Brain microvascular endothelial cell (primary cell): ENCODE data around the gene GORASP1.

Experiments
- DNase-seq: peaks from one replicate; pipeline ENCODE4 v3.0.0-alpha.2; 2020
- H3K27ac ChIP-seq: fragments of 250-450 bp; sonication (Bioruptor Pico); 2 replicates; pipeline ENCODE4 v1.5.1; 2020; ENCODE audit warnings: mild to moderate bottlenecking, moderate library complexity
- H3K27me3 ChIP-seq: fragments of 250-450 bp; sonication (Bioruptor Pico); replicated peaks from 2 replicates; pipeline ENCODE4 v1.5.1; 2020; ENCODE audit warnings: mild to moderate bottlenecking
- H3K36me3 ChIP-seq: fragments of 250-450 bp; sonication (Bioruptor Pico); replicated peaks from 2 replicates; pipeline ENCODE4 v1.5.1; 2020; ENCODE audit warnings: mild to moderate bottlenecking
- H3K4me3 ChIP-seq: 2 replicates; pipeline ENCODE4 v1.5.1; 2011; ENCODE audit warnings: low read depth, mild to moderate bottlenecking, control low read depth, low read length, moderate library complexity
- CTCF ChIP-seq: IDR thresholded peaks from 2 replicates; pipeline ENCODE4 v1.5.1; 2011; ENCODE audit warnings: low read depth, mild to moderate bottlenecking, moderate library complexity, low read length, control low read depth, inconsistent platforms; ENCODE audit errors: missing control alignments
- in situ Hi-C: cut with HindIII; loops from 2 replicates; pipeline ENCODE4 v1.10.0; 2017; ENCODE audit warnings: low sequenced_read_pairs, low pct_ligation_motif_present

The GORASP1 gene

GRCh38 chr3:39086144-39086543 is 21.3 kb downstream of the GORASP1 start:
- no peaks in the 10 kb centered on the region for H3K27me3 ChIP-seq
- H3K27ac ChIP-seq: no peak overlapping the region
- in situ Hi-C loops: no loop called here
- H3K4me3 ChIP-seq: no peak overlapping the region
- no peak for DNase-seq
- no peak for TF ChIP-seq CTCF
- peaks cover 21% of the 10 kb centered on the region for H3K36me3 ChIP-seq

- peaks cover 16% of the 10 kb centered on the region for H3K36me3 ChIP-seq
- no peaks in the 10 kb centered on the region for H3K27me3 ChIP-seq
- H3K4me3 ChIP-seq: no peak overlapping the region
- in situ Hi-C loops: no loop called here
- no peak for DNase-seq
- TF ChIP-seq CTCF: no peak
- no peak overlapping the region for H3K27ac ChIP-seq
Measured at GRCh38 chr3:39082666-39083313, 24.6 kb downstream of the GORASP1 start.

GRCh38 chr3:39080026-39080425 is 27.4 kb downstream of the GORASP1 start:
- DNase-seq: no peak
- TF ChIP-seq CTCF: no peak
- H3K27ac ChIP-seq: no peak overlapping the region
- in situ Hi-C loops: no loop called here
- H3K27me3 ChIP-seq: no peaks in the 10 kb centered on the region
- H3K36me3 ChIP-seq: peaks cover 7% of the 10 kb centered on the region
- H3K4me3 ChIP-seq: no peak overlapping the region

- TF ChIP-seq CTCF: no peak
- Histone ChIP-seq H3K27ac (no peak overlapping the region), H3K27me3 (no peaks in the 10 kb centered on the region), H3K4me3 (no peak overlapping the region), H3K36me3 (peaks cover 7% of the 10 kb centered on the region)
- in situ Hi-C loops: no loop called here
- no peak for DNase-seq
Measured at GRCh38 chr3:39079530-39079929, 27.9 kb downstream of the GORASP1 start.

GRCh38 chr3:39075910-39076309 is 31.5 kb downstream of the GORASP1 start:
- in situ Hi-C loops: no loop called here
- no peak for DNase-seq

More at GRCh38 chr3:39075910-39076309, 31.5 kb downstream of the GORASP1 start:
- Histone ChIP-seq H3K27me3 (no peaks in the 10 kb centered on the region), H3K4me3 (no peak overlapping the region), H3K27ac (no peak overlapping the region), H3K36me3 (peaks cover 12% of the 10 kb centered on the region)
- no peak for TF ChIP-seq CTCF
